Bone marrow (tissue), 2 donors: Measurements from ENCODE around the gene C16orf87.
"Not testable (repeated sequence)": the region's sequence is repeated elsewhere in the genome, so short reads cannot be mapped to it uniquely, and the experiment has no call there.

Source experiments
- DNase-seq, 2 donors: peaks; one replicate each; lab custom pipeline; 2025; lab: John Stamatoyannopoulos, UW

Gene C16orf87

GRCh38 chr16:46830902-46831647 lies at the start of gene C16orf87:
C16orf87 (minus strand) TSS chr16:46831180; CDS start chr16:46831149, 31 bp downstream.
- DNase-seq: peak; percentile 81 to 95

GRCh38 chr16:46875243-46875642 lies 44.3 kb upstream of the C16orf87 start:
- DNase-seq: no peak

DNA sequence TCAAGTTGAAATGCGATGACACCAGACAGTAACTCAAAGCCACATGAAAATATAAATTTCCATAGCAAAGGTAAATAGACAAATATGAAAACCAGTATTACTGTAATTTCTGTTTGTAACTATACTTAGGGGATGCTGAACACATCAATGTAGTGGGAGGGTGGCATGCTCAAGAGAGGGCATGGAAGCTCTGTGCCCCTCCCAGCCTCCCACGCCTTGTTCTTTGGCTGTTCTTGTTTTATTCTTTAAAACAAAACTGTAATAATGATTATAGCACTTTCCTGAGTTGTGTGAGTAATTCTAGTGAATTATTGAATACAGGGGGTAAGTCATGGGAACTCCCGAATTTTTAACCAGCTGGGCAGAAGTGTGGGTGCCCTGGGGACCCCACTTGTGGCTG lies 42.2 kb upstream of the C16orf87 start:
- no peak for DNase-seq

- no peak for DNase-seq
Observed at GRCh38 chr16:46871597-46871996, 40.6 kb upstream of the C16orf87 start.

GRCh38 chr16:46868891-46869290 lies 37.9 kb upstream of the C16orf87 start:
- DNase-seq: not testable (repeated sequence)

DNA sequence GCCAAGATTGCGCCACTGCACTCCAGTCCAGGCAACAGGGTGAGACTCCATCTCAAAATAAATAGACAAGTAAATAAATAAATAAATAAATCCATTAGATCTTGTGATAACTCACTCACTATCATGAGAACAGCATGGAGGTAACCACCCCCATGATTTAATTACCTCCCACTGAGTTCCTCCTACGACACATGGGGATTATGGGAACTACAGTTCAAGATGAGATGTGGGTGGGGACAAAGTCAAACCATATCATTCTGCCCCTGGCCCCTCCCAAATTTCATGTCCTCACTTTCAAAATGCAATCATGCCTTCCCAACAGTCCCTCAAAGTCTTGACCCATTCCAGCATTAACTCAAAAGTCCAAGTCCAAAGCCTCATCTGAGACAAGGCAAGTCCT lies 36.5 kb upstream of the C16orf87 start:
- not testable (repeated sequence) for DNase-seq

DNA sequence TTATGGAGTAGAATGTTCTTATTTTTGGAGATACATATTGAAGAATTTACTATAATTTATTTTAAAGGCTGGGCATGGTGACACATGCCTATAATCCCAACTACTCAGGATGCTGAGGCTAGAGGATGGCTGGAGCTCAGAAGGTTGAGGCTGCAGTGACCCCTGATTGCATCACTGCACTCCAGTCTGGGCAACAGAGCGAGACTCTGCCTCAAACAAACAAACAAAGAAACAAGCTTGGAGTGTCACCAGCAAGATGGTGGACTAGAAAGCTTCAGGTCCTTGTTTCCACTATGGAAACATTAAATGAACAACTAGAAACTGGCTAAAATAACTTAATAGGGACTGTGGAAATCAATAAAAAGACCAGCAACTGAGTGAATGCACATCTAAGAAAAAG lies 35.3 kb upstream of the C16orf87 start:
- no peak for DNase-seq

DNA sequence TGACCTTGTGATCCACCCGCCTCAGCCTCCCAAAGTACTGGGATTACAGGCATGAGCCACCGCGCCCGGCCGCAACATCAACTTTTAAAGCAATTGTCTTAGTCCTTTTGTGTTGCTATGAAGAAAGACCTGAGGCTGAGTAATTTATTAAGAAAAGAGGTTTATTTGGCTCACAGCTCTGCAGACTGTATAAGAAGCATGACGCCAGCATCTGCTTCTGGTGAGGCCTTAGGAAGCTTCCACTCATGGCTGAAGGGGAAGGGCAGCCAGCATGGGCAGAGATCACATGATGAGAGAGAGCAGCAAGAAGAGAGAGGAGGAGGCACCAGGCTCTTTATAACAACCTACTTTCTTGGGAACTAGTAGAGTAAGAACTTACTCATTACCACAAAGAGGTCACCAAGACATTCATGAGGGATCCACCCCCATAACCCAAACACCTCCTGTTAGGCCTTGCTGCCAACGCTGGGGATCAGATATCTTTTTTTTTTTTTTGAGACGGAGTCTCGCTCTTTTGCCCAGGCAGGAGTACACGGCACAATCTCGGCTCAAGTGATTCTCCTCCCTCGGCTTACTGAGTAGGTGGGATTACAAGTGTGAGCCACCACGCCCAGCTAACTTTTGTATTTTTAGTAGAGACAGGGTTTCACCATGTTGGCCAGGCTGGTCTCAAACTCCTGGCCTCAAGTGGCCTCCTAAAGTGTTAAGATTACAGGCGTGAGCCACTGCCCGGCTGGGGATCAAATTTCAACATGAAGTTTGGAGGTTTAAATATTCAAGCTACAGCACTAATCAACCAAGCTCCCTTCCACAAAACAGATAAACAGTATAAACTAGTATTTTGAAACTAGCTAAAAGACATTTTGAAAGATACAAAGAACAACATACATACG lies 31.8 kb upstream of the C16orf87 start:
- DNase-seq: no peak

DNA sequence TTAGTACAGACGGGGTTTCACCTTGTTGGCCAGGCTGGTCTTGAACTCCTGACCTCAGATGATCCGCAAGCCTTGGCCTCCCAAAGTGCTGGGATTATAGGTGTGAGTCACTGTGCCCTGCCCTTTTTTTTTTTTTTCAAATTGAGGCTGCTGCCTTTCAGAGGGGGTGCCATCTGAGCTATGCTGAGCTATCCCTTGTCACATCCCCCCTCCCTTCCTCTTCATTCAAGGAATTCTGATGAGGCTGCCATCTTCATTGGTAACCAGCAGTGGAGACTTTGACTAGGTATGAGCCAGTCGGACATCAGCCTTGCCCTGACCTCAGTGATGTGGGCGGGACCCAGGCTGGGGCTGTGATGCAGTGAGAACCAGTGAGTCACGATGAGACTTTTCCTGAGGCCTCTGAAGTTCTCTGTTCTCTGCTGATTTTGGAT lies 28.8 kb upstream of the C16orf87 start:
- DNase-seq: peak in 1 of 2 donors; percentile 30

DNA sequence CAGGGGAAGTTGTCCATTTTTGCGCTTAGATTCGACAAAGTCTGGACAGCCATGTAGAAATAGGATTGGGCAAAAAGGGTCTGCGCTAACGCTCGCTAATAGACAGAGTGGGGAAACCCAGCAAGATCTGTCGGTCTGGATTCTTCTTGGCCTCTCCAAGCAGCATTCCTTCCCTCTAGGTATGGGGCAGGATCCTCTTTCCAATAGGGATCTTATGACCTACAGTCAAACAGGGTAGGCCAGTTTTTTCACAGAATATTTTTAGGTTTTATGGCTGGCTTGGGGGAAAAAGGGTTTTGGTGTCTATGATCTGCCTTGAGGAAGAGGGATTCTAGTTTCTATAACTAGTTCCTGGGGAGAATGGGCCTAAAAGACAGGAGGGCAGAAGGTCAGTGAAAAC lies 27.2 kb upstream of the C16orf87 start:
- no peak for DNase-seq

DNA sequence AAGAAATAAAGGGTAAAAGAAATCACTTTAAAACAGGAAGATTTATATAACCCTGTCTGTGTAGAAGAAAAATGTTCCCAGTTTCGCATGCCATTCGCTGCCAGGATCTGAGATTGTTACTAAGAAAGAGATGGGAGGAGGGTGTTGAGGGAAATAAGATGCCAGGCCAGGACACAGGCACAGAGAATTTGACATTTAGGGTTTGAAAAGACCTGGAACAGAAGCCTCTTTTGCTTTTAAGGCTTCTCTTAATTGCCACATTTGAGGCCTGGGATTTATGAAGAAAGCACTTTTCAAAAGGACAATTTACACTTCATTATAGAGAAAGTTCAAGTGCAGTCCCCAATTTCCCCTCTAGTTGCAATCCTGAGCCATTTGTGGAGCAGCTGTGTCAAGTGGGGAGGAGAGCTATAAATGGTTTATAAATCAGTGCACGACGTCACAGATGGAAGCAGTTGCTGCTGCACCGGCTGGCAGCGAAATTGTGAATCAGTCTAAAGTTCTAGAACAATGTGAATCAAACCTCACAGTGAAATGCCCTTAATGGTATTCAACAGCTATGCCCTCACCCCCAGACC lies 26.5 kb upstream of the C16orf87 start:
- no peak for DNase-seq

GRCh38 chr16:46855389-46855788 lies 24.4 kb upstream of the C16orf87 start:
- no peak for DNase-seq

- DNase-seq: no peak
Observed at GRCh38 chr16:46854846-46855245, 23.9 kb upstream of the C16orf87 start.

- peak; percentile 11 to 42 for DNase-seq
Observed at GRCh38 chr16:46853713-46854443, 22.9 kb upstream of the C16orf87 start.

- no peak for DNase-seq
Observed at GRCh38 chr16:46852130-46852529, 21.1 kb upstream of the C16orf87 start.

GRCh38 chr16:46850619-46851555 lies 19.9 kb upstream of the C16orf87 start:
- DNase-seq: no peak

- no peak for DNase-seq
Observed at GRCh38 chr16:46848768-46849764, 18.1 kb upstream of the C16orf87 start.

- no peak for DNase-seq
Observed at GRCh38 chr16:46845952-46846351, 15.0 kb upstream of the C16orf87 start.

GRCh38 chr16:46844771-46845170 lies 13.8 kb upstream of the C16orf87 start:
- DNase-seq: no peak
